CD14-positive monocyte (primary cell): ENCODE data around the gene TSPEAR. TPM values are rescaled to one million over a fixed set of nuclear protein-coding genes. Genes with fewer than 3 reads are reported as not detected.
A peak's percentile ranks its signal among the peaks of the same experiment; 100 is the strongest.

ENCODE experiments used
- DNase-seq, 3 donors: peaks; one replicate each; pipeline ENCODE4 v3.0.0-alpha.2; 2011 to 2022
- H2AFZ ChIP-seq: 2 replicates; pipeline ENCODE4 v1.6.0; 2012; ENCODE audit warnings: mild to moderate bottlenecking, low read depth, low read length, inconsistent platforms; ENCODE audit not compliant: insufficient read depth, poor library complexity, severe bottlenecking
- H3K27ac ChIP-seq, 2 donors: 1 replicate in 1 of 2; 2 replicates in 1 of 2; pipeline ENCODE4 v1.5.1; 2012 to 2013; ENCODE audit warnings: low read length in 2 of 2, control low read depth in 1 of 2, inconsistent platforms in 1 of 2, low read depth in 1 of 2, mild to moderate bottlenecking in 1 of 2
- H3K27me3 ChIP-seq, 2 donors: one replicate each; pipeline versions ENCODE4 v1.6.0 to v1.6.1; 2011 to 2013; ENCODE audit warnings: low read length in 2 of 2; ENCODE audit not compliant: control insufficient read depth in 2 of 2, insufficient read depth in 2 of 2
- H3K36me3 ChIP-seq, 2 donors: replicated peaks in 1 of 2; 1 replicate in 1 of 2; 2 replicates in 1 of 2; pipeline versions ENCODE4 v1.5.1 to v1.6.1; 2012 to 2013; ENCODE audit warnings: low read length in 2 of 2, control low read depth in 1 of 2, inconsistent platforms in 1 of 2, mild to moderate bottlenecking in 1 of 2; ENCODE audit not compliant: insufficient read depth in 2 of 2, control insufficient read depth in 1 of 2
- H3K4me1 ChIP-seq, 2 donors: 1 replicate in 1 of 2; 2 replicates in 1 of 2; pipeline versions ENCODE4 v1.5.1 to v1.6.1; 2012 to 2013; ENCODE audit warnings: low read length in 2 of 2, control low read depth in 1 of 2, inconsistent platforms in 1 of 2, mild to moderate bottlenecking in 1 of 2, moderate library complexity in 1 of 2; ENCODE audit not compliant: insufficient read depth in 2 of 2, control insufficient read depth in 1 of 2
- H3K4me2 ChIP-seq: replicated peaks from 2 replicates; pipeline ENCODE3; 2012; ENCODE audit warnings: low read length, moderate library complexity, mild to moderate bottlenecking; ENCODE audit not compliant: poor library complexity, severe bottlenecking; ENCODE audit errors: extremely low read depth
- H3K4me3 ChIP-seq, 3 experiments: fragments of 200-600 bp in 1 of 3; sonication (generic) in 1 of 3; replicated peaks in 1 of 3; 1 replicate in 2 of 3; 2 replicates in 1 of 3; pipeline ENCODE4 v1.5.1; 2011 to 2013; ENCODE audit warnings: low read length in 3 of 3, mild to moderate bottlenecking in 3 of 3, control low read depth in 2 of 3, low read depth in 2 of 3, inconsistent platforms in 1 of 3, moderate library complexity in 1 of 3
- H3K79me2 ChIP-seq: 2 replicates; pipeline ENCODE4 v1.6.0; 2012; ENCODE audit warnings: mild to moderate bottlenecking, control low read depth, inconsistent platforms, low read length, moderate library complexity; ENCODE audit not compliant: insufficient read depth
- H3K9ac ChIP-seq: 2 replicates; pipeline ENCODE4 v1.6.0; 2017; ENCODE audit warnings: low read length, mild to moderate bottlenecking; ENCODE audit not compliant: insufficient read depth, poor library complexity, severe bottlenecking
- H3K9me3 ChIP-seq, 2 donors: replicated peaks in 1 of 2; 1 replicate in 1 of 2; 2 replicates in 1 of 2; pipeline versions ENCODE4 v1.5.1 to v1.6.1; 2012 to 2013; ENCODE audit warnings: low read length in 2 of 2, control low read depth in 1 of 2; ENCODE audit not compliant: control insufficient read depth in 1 of 2, insufficient read depth in 1 of 2
- H4K20me1 ChIP-seq: 2 replicates; pipeline ENCODE4 v1.6.0; 2012; ENCODE audit warnings: mild to moderate bottlenecking, low read length, control low read depth, moderate library complexity; ENCODE audit not compliant: insufficient read depth
- H3K27ac Mint-ChIP-seq, 7 donors: one replicate each; pipeline ENCODE4 v1.8.0; 2020; ENCODE audit warnings: mild to moderate bottlenecking in 7 of 7, mixed read lengths in 7 of 7, moderate library complexity in 6 of 7, inconsistent platforms in 2 of 7
- H3K27me3 Mint-ChIP-seq, 3 donors: one replicate each; pipeline ENCODE4 v1.8.0; 2021 to 2022; ENCODE audit warnings: low read depth in 3 of 3, mild to moderate bottlenecking in 3 of 3, mixed read lengths in 3 of 3, moderate library complexity in 3 of 3, inconsistent platforms in 1 of 3
- H3K36me3 Mint-ChIP-seq, 2 donors: one replicate each; pipeline ENCODE4 v1.8.0; 2020; ENCODE audit warnings: mixed read lengths in 2 of 2, inconsistent platforms in 1 of 2, mild to moderate bottlenecking in 1 of 2
- H3K4me1 Mint-ChIP-seq: one replicate; pipeline ENCODE4 v1.8.0; 2020; ENCODE audit warnings: mild to moderate bottlenecking, mixed read lengths
- H3K4me3 Mint-ChIP-seq, 2 donors: one replicate each; pipeline ENCODE4 v1.8.0; 2020; ENCODE audit warnings: mild to moderate bottlenecking in 2 of 2, mixed read lengths in 2 of 2, moderate library complexity in 1 of 2
- H3K9me3 Mint-ChIP-seq, 7 donors: one replicate each; pipeline ENCODE4 v1.8.0; 2020 to 2022; ENCODE audit warnings: mixed read lengths in 7 of 7, mild to moderate bottlenecking in 6 of 7, moderate library complexity in 6 of 7, inconsistent platforms in 2 of 7
- CTCF ChIP-seq: fragments of 200-600 bp; IDR thresholded peaks from one replicate; pipeline ENCODE4 v1.8.0; 2022; ENCODE audit warnings: antibody characterized with exemption, mild to moderate bottlenecking
- WGBS: methylation state at CpG from one replicate; pipeline ENCODE4 v1.1.5; 2013; ENCODE audit warnings: missing lambda C conversion rate; ENCODE audit not compliant: insufficient coverage; 5-methylcytosine and 5-hydroxymethylcytosine counted together
- intact Hi-C, 2 donors: fragments of 100-400 bp; cut with micrococcal nuclease; formaldehyde crosslinking; loops; one replicate each; pipeline versions ENCODE4 v1.15.0 to v1.15.1; 2023
- polyA plus RNA-seq, 3 donors: library from polyadenylated mRNA; depleted of rRNA in 1 of 3; unstranded in 2 of 3; stranded (reverse) in 1 of 3; fragments of 300-500 nt in 2 of 3; fragments of >200 nt in 1 of 3; fragmentation: Illumina TruSeq in 2 of 3; gene quantifications; 1 replicate in 2 of 3; 2 replicates in 1 of 3; pipeline ENCODE4 v1.2.3, GENCODE V29; 2012 to 2021

Gene TSPEAR
- polyA plus RNA-seq, 3 donors, result not detected

DNA sequence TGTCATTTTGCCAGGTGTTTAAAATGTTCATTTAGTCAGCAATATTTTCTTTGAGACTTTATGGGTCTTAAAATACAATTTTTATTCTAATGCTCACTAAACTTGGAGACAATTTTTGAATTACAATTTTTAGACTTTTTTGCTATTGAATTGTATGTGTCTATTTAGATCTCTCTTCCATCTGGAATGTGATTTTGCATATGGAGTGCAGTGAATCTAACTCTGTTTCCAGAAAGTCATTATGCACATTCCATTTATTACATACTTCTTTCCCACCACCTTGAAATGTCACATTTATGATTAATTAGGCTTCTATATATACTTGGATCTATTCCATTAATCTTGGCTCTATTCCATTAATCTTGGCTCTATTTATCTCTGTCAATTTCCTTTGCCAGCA is 5.6 kb upstream of the TSPEAR start:
- Histone ChIP-seq H3K4me1 (no peaks in the 10 kb centered on the region), H4K20me1 (no peaks in the 10 kb centered on the region), H3K27me3 (peaks cover 41 to 84% of the 10 kb centered on the region in 2 donors), H2AFZ (no peak overlapping the region), H3K9me3 (peaks cover 0 to 23% of the 10 kb centered on the region in 2 donors), H3K27ac (no peak overlapping the region), H3K4me2 (no peak overlapping the region), H3K79me2 (no peaks in the 10 kb centered on the region), H3K36me3 (no peaks in the 10 kb centered on the region), H3K9ac (no peak overlapping the region), H3K4me3 (no peak overlapping the region)
- H3K36me3 Mint-ChIP-seq, result peaks cover 0 to 2% of the 10 kb centered on the region in 2 donors
- no peak overlapping the region for H3K27ac Mint-ChIP-seq
- TF ChIP-seq CTCF, result no peak
- peaks cover 0 to 12% (median 7%) of the 10 kb centered on the region in 7 donors for H3K9me3 Mint-ChIP-seq
- no peak overlapping the region for H3K4me3 Mint-ChIP-seq
- intact Hi-C loops, result no loop called here
- DNase-seq, result no peak
- no peaks in the 10 kb centered on the region for H3K4me1 Mint-ChIP-seq
- peaks cover 67 to 87% (median 76%) of the 10 kb centered on the region in 3 donors for H3K27me3 Mint-ChIP-seq

- 29% methylated on average over 3 of the region's 8 CpGs for WGBS
- no peak for TF ChIP-seq CTCF
- Histone ChIP-seq H4K20me1 (no peaks in the 10 kb centered on the region), H3K4me1 (no peaks in the 10 kb centered on the region), H3K4me2 (no peak overlapping the region), H3K79me2 (no peaks in the 10 kb centered on the region), H3K9ac (no peak overlapping the region), H3K36me3 (no peaks in the 10 kb centered on the region), H3K4me3 (no peak overlapping the region), H2AFZ (no peak overlapping the region), H3K27ac (no peak overlapping the region), H3K9me3 (peaks cover 0 to 31% of the 10 kb centered on the region in 2 donors), H3K27me3 (peaks cover 51 to 89% of the 10 kb centered on the region in 2 donors)
- peak overlapping the region in 1 of 2 donors; percentile 28 for H3K4me3 Mint-ChIP-seq
- intact Hi-C loops, result no loop called here
- peaks cover 0 to 13% (median 7%) of the 10 kb centered on the region in 7 donors for H3K9me3 Mint-ChIP-seq
- DNase-seq, result no peak
- peaks cover 2% of the 10 kb centered on the region in 2 donors for H3K36me3 Mint-ChIP-seq
- peaks cover 75 to 87% (median 77%) of the 10 kb centered on the region in 3 donors for H3K27me3 Mint-ChIP-seq
- peak overlapping the region in 1 of 7 donors; percentile 16 for H3K27ac Mint-ChIP-seq
- H3K4me1 Mint-ChIP-seq, result no peaks in the 10 kb centered on the region
These were observed 3.5 kb upstream of the TSPEAR start for GRCh38 chr21:44714905-44715304.
